ENCODE data around the gene GRK3. TPM values are rescaled to one million over a fixed set of nuclear protein-coding genes. Genes with fewer than 3 reads are reported as not detected.
"Not testable (repeated sequence)": the region's sequence is repeated elsewhere in the genome, so short reads cannot be mapped to it uniquely, and the experiment has no call there.

Gene GRK3
- total RNA-seq, 4 donors from 2014 or later = 17.2 to 45.1 (median 27.1) TPM

- DNase-seq (ENCODE audit: low spot score) (no peak), ATAC-seq (ENCODE audit: low FRiP score) (no peak)
- TF ChIP-seq CTCF (IDR thresholded peaks at IDR 0.05) = no peak
Measured at GRCh38 chr22:25621986-25622385, 57.5 kb downstream of the GRK3 start.

GRCh38 chr22:25623310-25623734 is 58.8 kb downstream of the GRK3 start:
- no peak for TF ChIP-seq CTCF (IDR thresholded peaks at IDR 0.05)
- ATAC-seq (ENCODE audit: low FRiP score) (no peak), DNase-seq (ENCODE audit: low spot score) (no peak)

GRCh38 chr22:25623851-25624250 is 59.4 kb downstream of the GRK3 start:
- DNase-seq (ENCODE audit: low spot score) (no peak), ATAC-seq (ENCODE audit: low FRiP score) (no peak)
- TF ChIP-seq CTCF (IDR thresholded peaks at IDR 0.05) = no peak

GRCh38 chr22:25624476-25624875 is 60.0 kb downstream of the GRK3 start:
- ATAC-seq (ENCODE audit: low FRiP score) = no peak
- TF ChIP-seq CTCF (IDR thresholded peaks at IDR 0.05) = no peak
- DNase-seq (ENCODE audit: low spot score) = no peak

- not testable (repeated sequence) for DNase-seq (ENCODE audit: low spot score); ATAC-seq (ENCODE audit: low FRiP score)
Measured at GRCh38 chr22:25625747-25626623, 61.5 kb downstream of the GRK3 start.

GRCh38 chr22:25626624-25626990 is 62.1 kb downstream of the GRK3 start:
- no peak for TF ChIP-seq CTCF (IDR thresholded peaks at IDR 0.05)
- ATAC-seq (ENCODE audit: low FRiP score) (no peak), DNase-seq (ENCODE audit: low spot score) (no peak)

GRCh38 chr22:25627271-25627852 is 62.9 kb downstream of the GRK3 start:
- TF ChIP-seq CTCF (IDR thresholded peaks at IDR 0.05) = no peak
- ATAC-seq (ENCODE audit: low FRiP score) (peak; percentile 22), DNase-seq (ENCODE audit: low spot score) (no peak)

Data from omental fat pad (tissue), 4 donors.